Amniotic epithelial cell (primary cell): ENCODE data around the gene POLR2E.
A peak's percentile ranks its signal among the peaks of the same experiment; 100 is the strongest.

Experiments used
- DNase-seq: peaks from one replicate; pipeline ENCODE4 v3.0.0-alpha.2; 2010; ENCODE audit warnings: low read depth

The POLR2E gene

GRCh38 chr19:1064661-1065605 is 30.2 kb downstream of the POLR2E start:
- peak; percentile 58 for DNase-seq

GRCh38 chr19:1063909-1064660 is 31.1 kb downstream of the POLR2E start:
- DNase-seq, result no peak

- DNase-seq, result no peak
Measured at GRCh38 chr19:1063030-1063908, 31.9 kb downstream of the POLR2E start.

- DNase-seq, result no peak
Measured at GRCh38 chr19:1062387-1063029, 32.7 kb downstream of the POLR2E start.

GRCh38 chr19:1061987-1062386 is 33.2 kb downstream of the POLR2E start:
- no peak for DNase-seq

- no peak for DNase-seq
Measured at GRCh38 chr19:1060689-1061088, 34.5 kb downstream of the POLR2E start.

- DNase-seq, result no peak
Measured at GRCh38 chr19:1058112-1058511, 37.1 kb downstream of the POLR2E start.

GRCh38 chr19:1057176-1057855 is 37.9 kb downstream of the POLR2E start:
- peak; percentile 76 for DNase-seq

GRCh38 chr19:1055886-1056620 is 39.1 kb downstream of the POLR2E start:
- no peak for DNase-seq

GRCh38 chr19:1055028-1055425 is 40.1 kb downstream of the POLR2E start:
- DNase-seq, result no peak

GRCh38 chr19:1054102-1055027 is 40.8 kb downstream of the POLR2E start:
- DNase-seq, result no peak

- DNase-seq, result no peak
Measured at GRCh38 chr19:1053176-1054101, 41.7 kb downstream of the POLR2E start.

GRCh38 chr19:1052349-1052975 is 42.7 kb downstream of the POLR2E start:
- DNase-seq, result no peak

- no peak for DNase-seq
Measured at GRCh38 chr19:1051791-1052190, 43.4 kb downstream of the POLR2E start.

- no peak for DNase-seq
Measured at GRCh38 chr19:1050989-1051788, 44.0 kb downstream of the POLR2E start.

GRCh38 chr19:1049800-1050199 is 45.4 kb downstream of the POLR2E start:
- no peak for DNase-seq

GRCh38 chr19:1049106-1049505 is 46.1 kb downstream of the POLR2E start:
- no peak for DNase-seq
